ENCODE results near the gene VWA5A.

DNA sequence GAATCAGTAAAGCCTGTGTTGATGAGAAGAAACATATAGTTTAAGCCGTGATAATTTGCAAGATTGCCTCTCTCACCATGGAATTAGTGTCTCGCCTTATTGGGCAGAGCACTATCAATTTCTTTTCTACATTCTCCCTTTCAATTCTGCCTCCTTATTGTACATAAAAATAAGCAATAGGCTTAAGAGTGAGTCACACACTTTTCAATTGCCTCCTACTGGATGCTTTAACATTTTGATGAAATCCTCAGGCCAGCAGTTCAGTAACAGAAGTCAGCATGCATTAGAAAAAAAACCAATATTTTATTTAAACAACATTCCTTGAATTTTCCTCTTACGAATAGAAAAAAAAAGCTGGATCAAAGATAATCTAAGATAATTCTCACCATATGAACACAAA is 33.8 kb upstream of the VWA5A start:
- TF ChIP-seq CHD2 (IDR thresholded peaks at IDR 0.05; ENCODE audit: low read length, partially characterized antibody) (no peak), JUNB (IDR thresholded peaks at IDR 0.05) (no peak), ZFP36 (IDR thresholded peaks at IDR 0.05; ENCODE audit: borderline replicate concordance, partially characterized antibody) (no peak), EP300 (IDR thresholded peaks at IDR 0.05) (no peak), MAFK (IDR thresholded peaks at IDR 0.05; ENCODE audit: partially characterized antibody) (no peak), FOSL2 (IDR thresholded peaks at IDR 0.05) (no peak), FOSL2 (CRISPR knock-in tag; IDR thresholded peaks at IDR 0.05) (no peak), KDM1A (IDR thresholded peaks at IDR 0.05; ENCODE audit: low read depth) (no peak), NFE2L2 (conservative IDR thresholded peaks at IDR 0.05; ENCODE audit: low read length) (no peak)
- TF ChIP-seq, protein P1, sequence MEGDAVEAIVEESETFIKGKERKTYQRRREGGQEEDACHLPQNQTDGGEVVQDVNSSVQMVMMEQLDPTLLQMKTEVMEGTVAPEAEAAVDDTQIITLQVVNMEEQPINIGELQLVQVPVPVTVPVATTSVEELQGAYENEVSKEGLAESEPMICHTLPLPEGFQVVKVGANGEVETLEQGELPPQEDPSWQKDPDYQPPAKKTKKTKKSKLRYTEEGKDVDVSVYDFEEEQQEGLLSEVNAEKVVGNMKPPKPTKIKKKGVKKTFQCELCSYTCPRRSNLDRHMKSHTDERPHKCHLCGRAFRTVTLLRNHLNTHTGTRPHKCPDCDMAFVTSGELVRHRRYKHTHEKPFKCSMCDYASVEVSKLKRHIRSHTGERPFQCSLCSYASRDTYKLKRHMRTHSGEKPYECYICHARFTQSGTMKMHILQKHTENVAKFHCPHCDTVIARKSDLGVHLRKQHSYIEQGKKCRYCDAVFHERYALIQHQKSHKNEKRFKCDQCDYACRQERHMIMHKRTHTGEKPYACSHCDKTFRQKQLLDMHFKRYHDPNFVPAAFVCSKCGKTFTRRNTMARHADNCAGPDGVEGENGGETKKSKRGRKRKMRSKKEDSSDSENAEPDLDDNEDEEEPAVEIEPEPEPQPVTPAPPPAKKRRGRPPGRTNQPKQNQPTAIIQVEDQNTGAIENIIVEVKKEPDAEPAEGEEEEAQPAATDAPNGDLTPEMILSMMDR (IDR thresholded peaks at IDR 0.05): no peak
- TF ChIP-seq, protein P2, sequence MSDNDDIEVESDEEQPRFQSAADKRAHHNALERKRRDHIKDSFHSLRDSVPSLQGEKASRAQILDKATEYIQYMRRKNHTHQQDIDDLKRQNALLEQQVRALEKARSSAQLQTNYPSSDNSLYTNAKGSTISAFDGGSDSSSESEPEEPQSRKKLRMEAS (IDR thresholded peaks at IDR 0.05): no peak

Data from A549 (cell line).